Cardiac muscle cell (in vitro differentiated cells and primary cell): Measurements from ENCODE around the gene SZRD1. TPM values are rescaled to one million over a fixed set of nuclear protein-coding genes. Genes with fewer than 3 reads are reported as not detected.

ENCODE experiments used
- DNase-seq, 2 donors: peaks; one replicate each; pipeline versions ENCODE4 v3.0.0 to v3.0.0-alpha.2; 2010 to 2017; ENCODE audit warnings: low read depth in 1 of 2, low spot score in 1 of 2
- H3K27ac ChIP-seq: fragments of 200-600 bp; sonication (generic); 2 replicates; pipeline ENCODE4 v1.5.1; 2016
- H3K27me3 ChIP-seq: fragments of 200-600 bp; sonication (generic); 2 replicates; pipeline ENCODE4 v1.6.0; 2016; ENCODE audit warnings: control low read depth
- H3K36me3 ChIP-seq: fragments of 200-600 bp; sonication (generic); 2 replicates; pipeline ENCODE4 v1.5.1; 2016; ENCODE audit warnings: control low read depth
- H3K4me1 ChIP-seq: fragments of 200-600 bp; sonication (generic); 2 replicates; pipeline ENCODE4 v1.8.1; 2017; ENCODE audit warnings: low read depth, mild to moderate bottlenecking, mixed run types
- H3K4me3 ChIP-seq: fragments of 200-600 bp; sonication (generic); 2 replicates; pipeline ENCODE4 v1.5.1; 2016; ENCODE audit warnings: mild to moderate bottlenecking
- H3K9me3 ChIP-seq: fragments of 200-600 bp; sonication (generic); 2 replicates; pipeline ENCODE4 v1.5.1; 2017; ENCODE audit warnings: low read depth, mild to moderate bottlenecking, control low read depth
- CTCF ChIP-seq: IDR thresholded peaks from 2 replicates; pipeline ENCODE4 v1.5.1; 2012; ENCODE audit warnings: low read depth, mild to moderate bottlenecking, low read length
- polyA plus RNA-seq: library from polyadenylated mRNA; unstranded; fragments of >200 nt; fragmentation: Nextera tagmentation; extraction: Ambion mirVana; gene quantifications from 2 replicates; pipeline ENCODE4 v1.2.1, GENCODE V29; 2016
- total RNA-seq: library from RNA; depleted of rRNA; stranded (reverse); fragments of >200 nt; gene quantifications from 2 replicates; pipeline ENCODE4 v1.2.3, GENCODE V29; 2016

The SZRD1 gene
- total and polyA plus RNA-seq, 2 experiments from 2014 or later: 53.1 to 81.7 TPM

GRCh38 chr1:16406868-16407267 is 39.8 kb downstream of the SZRD1 start:
- no peaks in the 10 kb centered on the region for H3K27me3 ChIP-seq
- TF ChIP-seq CTCF: no peak
- H3K4me3 ChIP-seq: no peak overlapping the region
- H3K27ac ChIP-seq: no peak overlapping the region
- DNase-seq: no peak
- no peaks in the 10 kb centered on the region for H3K4me1 ChIP-seq
- H3K36me3 ChIP-seq: no peaks in the 10 kb centered on the region
- no peaks in the 10 kb centered on the region for H3K9me3 ChIP-seq

GRCh38 chr1:16409536-16410152 is 42.6 kb downstream of the SZRD1 start:
- no peak for DNase-seq
- no peak for TF ChIP-seq CTCF
- H3K36me3 ChIP-seq: no peaks in the 10 kb centered on the region
- no peak overlapping the region for H3K4me3 ChIP-seq
- no peaks in the 10 kb centered on the region for H3K4me1 ChIP-seq
- no peak overlapping the region for H3K27ac ChIP-seq
- no peaks in the 10 kb centered on the region for H3K9me3 ChIP-seq
- no peaks in the 10 kb centered on the region for H3K27me3 ChIP-seq

GRCh38 chr1:16410803-16411202 is 43.8 kb downstream of the SZRD1 start:
- no peak overlapping the region for H3K4me3 ChIP-seq
- no peaks in the 10 kb centered on the region for H3K9me3 ChIP-seq
- no peak overlapping the region for H3K27ac ChIP-seq
- TF ChIP-seq CTCF: no peak
- H3K27me3 ChIP-seq: no peaks in the 10 kb centered on the region
- no peaks in the 10 kb centered on the region for H3K4me1 ChIP-seq
- no peaks in the 10 kb centered on the region for H3K36me3 ChIP-seq
- DNase-seq: no peak

- Histone ChIP-seq H3K27me3 (no peaks in the 10 kb centered on the region), H3K9me3 (no peaks in the 10 kb centered on the region), H3K27ac (no peak overlapping the region), H3K36me3 (no peaks in the 10 kb centered on the region), H3K4me3 (no peak overlapping the region), H3K4me1 (no peaks in the 10 kb centered on the region)
- no peak for TF ChIP-seq CTCF
- DNase-seq: no peak
Observed at GRCh38 chr1:16413191-16413590, 46.1 kb downstream of the SZRD1 start.

GRCh38 chr1:16418823-16419425 is 51.9 kb downstream of the SZRD1 start:
- Histone ChIP-seq H3K9me3 (no peaks in the 10 kb centered on the region), H3K27me3 (no peaks in the 10 kb centered on the region), H3K4me3 (no peak overlapping the region), H3K4me1 (no peaks in the 10 kb centered on the region), H3K27ac (no peak overlapping the region), H3K36me3 (no peaks in the 10 kb centered on the region)
- peak in 1 of 2 donors; percentile 41 for DNase-seq
- no peak for TF ChIP-seq CTCF
